K562 (cell line): ENCODE data around the gene FARP1. TPM values are rescaled to one million over a fixed set of nuclear protein-coding genes. Genes with fewer than 3 reads are reported as not detected.

Experiments
- ATAC-seq: fragments of 200-7000 bp; cut with Tn5 transposase; 3 replicates; pipeline ENCODE4 v1.9.1; 2020; ENCODE audit warnings: moderate library complexity
- BruUV-seq: library from RNA; stranded (reverse); fragments of 400-500 nt; replicated peaks from 2 replicates; lab custom pipeline; 2021; lab: Mats Ljungman, UMichigan
- CTCF ChIA-PET: fragments of 300-600 bp; formaldehyde crosslinking; extraction: SDS; loops from one replicate; lab custom pipeline; 2021; ENCODE audit warnings: low intra/inter-chr PET ratio; lab: Yijun Ruan, JAX
- POLR2A ChIA-PET: fragments of 300-600, 350-650 bp; sonication (Branson Sonifier 250); formaldehyde crosslinking; extraction: SDS; loops from one replicate; lab custom pipeline; 2021; ENCODE audit warnings: antibody characterized with exemption, inconsistent platforms; lab: Yijun Ruan, JAX
- DNase-seq, 4 experiments: peaks; one replicate each; pipeline versions ENCODE4 v3.0.0 to v3.0.0-alpha.2; 2011 to 2018; ENCODE audit warnings: low spot score in 3 of 4, mixed read lengths in 3 of 4; ENCODE audit errors: extremely low read depth in 1 of 4
- FAIRE-seq: peaks from 2 replicates; lab custom pipeline; 2011; peaks lifted over from hg19 to GRCh38; lab: Jason Lieb, UNC
- H2AFZ ChIP-seq: 2 replicates; pipeline ENCODE4 v1.6.0; 2011; ENCODE audit warnings: low read depth, low read length, control low read depth, inconsistent platforms
- H3K27ac ChIP-seq: fragments of 200-600 bp; 3 replicates; pipeline ENCODE4 v1.8.0; 2011; ENCODE audit warnings: low read depth, mild to moderate bottlenecking, control low read depth, inconsistent platforms, low read length, moderate library complexity, mixed read lengths; ENCODE audit errors: extremely low read depth
- H3K27me3 ChIP-seq, 2 experiments: fragments of 300-600 bp in 1 of 2; 2 replicates in 1 of 2; 3 replicates in 1 of 2; pipeline versions ENCODE4 v1.6.0 to v1.8.0; 2011; ENCODE audit warnings: inconsistent platforms in 2 of 2, low read length in 2 of 2, mild to moderate bottlenecking in 1 of 2, mixed read lengths in 1 of 2, moderate library complexity in 1 of 2; ENCODE audit not compliant: control insufficient read depth in 2 of 2, insufficient read depth in 2 of 2
- H3K36me3 ChIP-seq: fragments of 300-600 bp; 3 replicates; pipeline ENCODE4 v1.8.0; 2011; ENCODE audit warnings: mild to moderate bottlenecking, low read length, inconsistent platforms; ENCODE audit not compliant: control insufficient read depth, insufficient read depth
- H3K4me1 ChIP-seq, 2 experiments: fragments of 200-600 bp in 1 of 2; replicated peaks in 1 of 2; 2 replicates in 1 of 2; 3 replicates in 1 of 2; pipeline versions ENCODE4 v1.5.1 to v1.8.0; 2011; ENCODE audit warnings: inconsistent platforms in 2 of 2, low read length in 2 of 2, mild to moderate bottlenecking in 1 of 2, mixed read lengths in 1 of 2, moderate library complexity in 1 of 2; ENCODE audit not compliant: control insufficient read depth in 2 of 2, insufficient read depth in 2 of 2
- H3K4me2 ChIP-seq: 2 replicates; pipeline ENCODE4 v1.6.1; 2011; ENCODE audit warnings: low read length, control low read depth, inconsistent platforms, mixed read lengths; ENCODE audit not compliant: insufficient read depth
- H3K4me3 ChIP-seq: fragments of 200-600 bp; sonication (generic), shearing (Covaris generic); 2 replicates; pipeline ENCODE4 v1.5.1; 2016; ENCODE audit warnings: control low read depth, inconsistent platforms
- H3K79me2 ChIP-seq: fragments of 200-600 bp; 3 replicates; pipeline ENCODE4 v1.8.0; 2011; ENCODE audit warnings: low read length, inconsistent platforms; ENCODE audit not compliant: control insufficient read depth, insufficient read depth
- H3K9ac ChIP-seq, 2 experiments: 2 replicates each; pipeline versions ENCODE4 v1.6.0 to v1.6.1; 2011; ENCODE audit warnings: low read depth in 2 of 2, low read length in 2 of 2, control low read depth in 1 of 2, inconsistent platforms in 1 of 2, mild to moderate bottlenecking in 1 of 2, mixed read lengths in 1 of 2; ENCODE audit not compliant: insufficient read depth in 1 of 2
- H3K9me1 ChIP-seq: one replicate; pipeline ENCODE4 v1.6.0; 2011; ENCODE audit warnings: inconsistent platforms, mild to moderate bottlenecking, low read length, moderate library complexity; ENCODE audit not compliant: control insufficient read depth, insufficient read depth
- H3K9me3 ChIP-seq: replicated peaks from 2 replicates; pipeline ENCODE4 v1.5.1; 2011; ENCODE audit warnings: low read depth, low read length, inconsistent platforms; ENCODE audit not compliant: control insufficient read depth, insufficient read depth
- H4K20me1 ChIP-seq: replicated peaks from 2 replicates; pipeline ENCODE4 v1.6.1; 2011; ENCODE audit warnings: low read length, inconsistent platforms, mixed read lengths; ENCODE audit not compliant: control insufficient read depth, insufficient read depth
- ARID2 ChIP-seq: fragments of 450-650 bp; IDR thresholded peaks from 2 replicates; pipeline ENCODE4 v1.6.1; 2017; ENCODE audit warnings: antibody characterized with exemption, mild to moderate bottlenecking
- CEBPG ChIP-seq, 3 experiments: fragments of 200-800 bp in 1 of 3; sonication (Bioruptor generic) in 1 of 3; sonication (generic) in 1 of 3; formaldehyde crosslinking in 1 of 3; IDR thresholded peaks in 2 of 3; conservative IDR thresholded peaks in 1 of 3; 2 replicates each; pipeline versions ENCODE4 v1.6.1 to v1.8.0; 2016 to 2022; ENCODE audit warnings: missing compliant biosample characterization in 2 of 3, missing genetic modification characterization in 2 of 3, mild to moderate bottlenecking in 1 of 3, missing genetic modification reagents in 1 of 3
- DACH1 ChIP-seq: fragments of 450-650 bp; IDR thresholded peaks from 2 replicates; pipeline ENCODE4 v1.6.1; 2018; ENCODE audit not compliant: partially characterized antibody
- DPF2 ChIP-seq: fragments of 450-650 bp; IDR thresholded peaks from 2 replicates; pipeline ENCODE4 v1.6.1; 2016
- FOXJ2 ChIP-seq: fragments of 200-800 bp; sonication (Bioruptor generic); IDR thresholded peaks from 2 replicates; pipeline ENCODE4 v1.6.1; 2016; ENCODE audit warnings: missing genetic modification characterization, missing compliant biosample characterization
- HDAC3 ChIP-seq: fragments of 450-650 bp; IDR thresholded peaks from 2 replicates; pipeline ENCODE4 v1.6.1; 2018; ENCODE audit warnings: borderline replicate concordance, mild to moderate bottlenecking, moderate library complexity; ENCODE audit not compliant: partially characterized antibody
- KAT7 ChIP-seq: sonication (generic); formaldehyde crosslinking; IDR thresholded peaks from 2 replicates; pipeline ENCODE4 v1.8.0; 2022; ENCODE audit warnings: missing genetic modification reagents, mild to moderate bottlenecking, borderline replicate concordance
- NCOA2 ChIP-seq, 2 experiments: fragments of 450-650 bp; IDR thresholded peaks; 2 replicates each; pipeline ENCODE4 v1.6.1; 2018; ENCODE audit warnings: mild to moderate bottlenecking in 2 of 2, moderate library complexity in 1 of 2; ENCODE audit not compliant: partially characterized antibody in 2 of 2
- NCOR1 ChIP-seq: fragments of 450-650 bp; IDR thresholded peaks from 2 replicates; pipeline ENCODE4 v1.6.1; 2016; ENCODE audit warnings: mild to moderate bottlenecking, moderate library complexity
- NEUROD1 ChIP-seq: fragments of 150-350 bp; IDR thresholded peaks from 2 replicates; pipeline ENCODE4 v1.6.1; 2014; ENCODE audit warnings: borderline replicate concordance, low read length, low read depth; ENCODE audit not compliant: partially characterized antibody
- NR1H2 ChIP-seq: sonication (generic); formaldehyde crosslinking; IDR thresholded peaks from 2 replicates; pipeline ENCODE4 v1.4.0; 2020; ENCODE audit warnings: mild to moderate bottlenecking, missing genetic modification reagents
- SIRT6 ChIP-seq: IDR thresholded peaks from one replicate; pipeline ENCODE4 v1.6.1; 2012; ENCODE audit warnings: low read depth, mild to moderate bottlenecking, control low read depth, inconsistent platforms, low read length, moderate library complexity
- TCF3 ChIP-seq: sonication (generic); formaldehyde crosslinking; IDR thresholded peaks from 2 replicates; pipeline ENCODE4 v1.4.0; 2020; ENCODE audit warnings: mild to moderate bottlenecking, missing genetic modification reagents
- ZNF436 ChIP-seq: fragments of 250-450, 450-650 bp; sonication (Bioruptor Pico); formaldehyde crosslinking; IDR thresholded peaks from 2 replicates; pipeline ENCODE4 v1.7.0; 2020; ENCODE audit warnings: mild to moderate bottlenecking
- ZNF507 ChIP-seq: conservative IDR thresholded peaks from 2 replicates; pipeline ENCODE4 v1.6.1; 2017; ENCODE audit warnings: missing genetic modification characterization, missing compliant biosample characterization
- WGBS: fragments of 100-300 bp; shearing (Covaris generic); methylation state at CpG from one replicate; pipeline ENCODE4 v1.1.6; 2016; ENCODE audit warnings: low coverage, mixed read lengths; ENCODE audit not compliant: insufficient coverage; ENCODE audit errors: missing lambda C conversion rate; 5-methylcytosine and 5-hydroxymethylcytosine counted together
- in situ Hi-C: fragments of 300-500 bp; cut with MboI; formaldehyde crosslinking; loops from 4 replicates; pipeline ENCODE4 v1.15.0; 2018; ENCODE audit warnings: inconsistent platforms, mixed read lengths
- intact Hi-C: fragments of 100-400 bp; cut with micrococcal nuclease; formaldehyde crosslinking; loops from 2 replicates; pipeline ENCODE4 v1.14.2; 2022
- polyA plus RNA-seq, 8 experiments: library from polyadenylated mRNA; depleted of rRNA in 4 of 8; stranded (reverse) in 5 of 8; unstranded in 3 of 8; fragments of >200 nt; fragmentation: Nextera tagmentation in 2 of 8; fragmentation: Illumina TruSeq in 1 of 8; extraction: Ambion mirVana in 2 of 8; extraction: Trizol in 1 of 8; gene quantifications; 2 replicates each; pipeline versions ENCODE4 v1.2.1 to v1.2.3, GENCODE V29; 2011 to 2014; ENCODE audit warnings: inconsistent platforms in 1 of 8, missing spikeins in 1 of 8
- total RNA-seq, 7 experiments: library from RNA; depleted of rRNA in 6 of 7; stranded (reverse); fragments of >200 nt in 6 of 7; fragmentation: Illumina TruSeq in 2 of 7; extraction: Trizol in 2 of 7; gene quantifications; 2 replicates each; pipeline versions ENCODE4 v1.2.1 to v1.2.3, GENCODE V29; 2011 to 2021; ENCODE audit warnings: low replicate concordance in 1 of 7
- TF ChIP-seq, protein P1 (sequence below): sonication (generic); formaldehyde crosslinking; IDR thresholded peaks from 2 replicates; pipeline ENCODE4 v1.8.1; 2023; ENCODE audit warnings: mild to moderate bottlenecking, missing genetic modification reagents
- TF ChIP-seq, protein P2 (sequence below): fragments of 450-650 bp; conservative IDR thresholded peaks from 2 replicates; pipeline ENCODE4 v1.6.1; 2016; ENCODE audit warnings: missing genetic modification characterization, low read depth, mild to moderate bottlenecking, missing compliant biosample characterization, moderate library complexity
- TF ChIP-seq, protein P3 (sequence below): sonication (generic); IDR thresholded peaks from 2 replicates; pipeline ENCODE4 v1.6.1; 2016

Gene FARP1
- total and polyA plus RNA-seq, 9 of the 15 experiments (the other 6 are each of a cell fraction or from before 2014, with no cell fraction given) = 0.03 to 0.29 (median 0.05) TPM; not detected in 3

DNA sequence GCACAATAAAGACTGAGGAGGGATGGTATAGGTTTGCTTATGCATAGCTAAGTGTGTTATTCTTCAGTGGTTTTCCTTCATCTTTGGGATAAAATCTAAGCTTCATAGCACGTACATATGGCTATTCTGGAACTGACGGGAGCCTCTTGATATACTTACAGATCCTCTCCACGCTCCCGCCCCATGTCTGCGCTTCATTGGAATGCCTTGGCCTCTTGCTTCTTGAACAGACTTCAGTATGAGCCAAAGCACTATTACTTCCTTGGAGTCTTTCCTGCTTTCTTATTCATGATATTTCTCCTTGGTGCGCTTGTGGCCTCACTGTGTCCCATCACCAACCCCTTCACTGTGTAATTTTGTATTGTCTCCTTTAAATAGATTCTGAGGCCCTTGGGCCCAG lies 145.3 kb downstream of the FARP1 start (continued):
- TF ChIP-seq ZNF507 (tag) = no peak
- no peak for TF ChIP-seq ZNF436
- TF ChIP-seq NEUROD1 = no peak
- TF ChIP-seq NCOA2 (IDR thresholded peaks at IDR 0.05; ENCODE audit: partially characterized antibody in 2 of 2) = no peak
- no peak for TF ChIP-seq NR1H2
- no peak for TF ChIP-seq TCF3 (CRISPR knock-in tag)
- no peak for TF ChIP-seq NCOR1
- TF ChIP-seq, protein P1, sequence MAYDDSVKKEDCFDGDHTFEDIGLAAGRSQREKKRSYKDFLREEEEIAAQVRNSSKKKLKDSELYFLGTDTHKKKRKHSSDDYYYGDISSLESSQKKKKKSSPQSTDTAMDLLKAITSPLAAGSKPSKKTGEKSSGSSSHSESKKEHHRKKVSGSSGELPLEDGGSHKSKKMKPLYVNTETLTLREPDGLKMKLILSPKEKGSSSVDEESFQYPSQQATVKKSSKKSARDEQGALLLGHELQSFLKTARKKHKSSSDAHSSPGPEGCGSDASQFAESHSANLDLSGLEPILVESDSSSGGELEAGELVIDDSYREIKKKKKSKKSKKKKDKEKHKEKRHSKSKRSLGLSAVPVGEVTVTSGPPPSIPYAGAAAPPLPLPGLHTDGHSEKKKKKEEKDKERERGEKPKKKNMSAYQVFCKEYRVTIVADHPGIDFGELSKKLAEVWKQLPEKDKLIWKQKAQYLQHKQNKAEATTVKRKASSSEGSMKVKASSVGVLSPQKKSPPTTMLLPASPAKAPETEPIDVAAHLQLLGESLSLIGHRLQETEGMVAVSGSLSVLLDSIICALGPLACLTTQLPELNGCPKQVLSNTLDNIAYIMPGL (CRISPR knock-in tag) = no peak
- TF ChIP-seq DPF2 = no peak
- TF ChIP-seq FOXJ2 (tag) = no peak
- no peak for TF ChIP-seq DACH1
- TF ChIP-seq, all 486 proteins: peak for 0

DNA sequence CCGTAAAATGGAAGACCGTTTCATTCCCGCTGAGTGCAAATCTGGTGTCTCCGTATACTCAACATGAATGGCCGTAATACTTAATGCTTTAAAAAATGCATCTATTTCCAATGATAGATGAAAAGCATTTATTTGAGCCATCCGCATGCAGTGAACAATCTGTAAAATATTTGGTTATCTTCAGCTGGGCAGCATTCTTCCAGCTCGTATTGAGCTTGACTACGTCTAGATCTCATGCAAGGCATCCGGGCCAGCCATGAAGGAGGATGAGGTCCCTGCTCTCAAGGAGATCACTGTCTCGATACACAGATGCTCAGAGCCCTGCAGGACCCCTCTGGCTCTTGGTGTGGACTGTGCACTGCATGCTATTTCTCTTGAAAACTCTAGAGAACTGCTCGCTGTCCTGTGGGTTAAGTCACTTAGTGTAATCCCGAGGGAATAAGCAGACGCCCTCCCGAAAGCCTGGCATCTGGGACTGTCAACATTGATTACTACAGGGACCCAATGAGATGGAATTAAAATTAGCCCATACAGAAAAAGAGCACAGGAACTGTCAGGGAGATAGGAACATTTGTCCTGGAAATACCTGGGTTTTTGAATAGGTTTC lies 146.5 kb downstream of the FARP1 start:
- Histone ChIP-seq H3K27me3 (peaks cover 3 to 10% of the 10 kb centered on the region in 2 experiments; a peak in 3 of 5 replicates), H3K4me2 (no peak overlapping the region), H3K27ac (no peak overlapping the region), H4K20me1 (no peaks in the 10 kb centered on the region), H3K4me1 (no peaks in the 10 kb centered on the region), H3K9me3 (no peaks in the 10 kb centered on the region), H3K36me3 (no peaks in the 10 kb centered on the region), H3K9me1 (no peaks in the 10 kb centered on the region), H2AFZ (no peak overlapping the region), H3K79me2 (no peaks in the 10 kb centered on the region), H3K9ac (no peak overlapping the region), H3K4me3 (no peak overlapping the region)
- CTCF ChIA-PET = no interaction called here
- ATAC-seq = no peak
- intact Hi-C loops (no loop called here), in situ Hi-C loops (no loop called here)
- TF ChIP-seq HDAC3 (no peak), ARID2 (no peak), SIRT6 (no peak), CEBPG (CRISPR knock-in tag; IDR thresholded peaks at IDR 0.05) (no peak), CEBPG (tag; conservative IDR thresholded peaks at IDR 0.05 in 1 of 2, IDR thresholded peaks at IDR 0.05 in 1 of 2) (no peak), KAT7 (CRISPR knock-in tag) (no peak)
- TF ChIP-seq, protein P2, sequence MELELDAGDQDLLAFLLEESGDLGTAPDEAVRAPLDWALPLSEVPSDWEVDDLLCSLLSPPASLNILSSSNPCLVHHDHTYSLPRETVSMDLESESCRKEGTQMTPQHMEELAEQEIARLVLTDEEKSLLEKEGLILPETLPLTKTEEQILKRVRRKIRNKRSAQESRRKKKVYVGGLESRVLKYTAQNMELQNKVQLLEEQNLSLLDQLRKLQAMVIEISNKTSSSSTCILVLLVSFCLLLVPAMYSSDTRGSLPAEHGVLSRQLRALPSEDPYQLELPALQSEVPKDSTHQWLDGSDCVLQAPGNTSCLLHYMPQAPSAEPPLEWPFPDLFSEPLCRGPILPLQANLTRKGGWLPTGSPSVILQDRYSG (tag) = no peak
- TF ChIP-seq, protein P3, sequence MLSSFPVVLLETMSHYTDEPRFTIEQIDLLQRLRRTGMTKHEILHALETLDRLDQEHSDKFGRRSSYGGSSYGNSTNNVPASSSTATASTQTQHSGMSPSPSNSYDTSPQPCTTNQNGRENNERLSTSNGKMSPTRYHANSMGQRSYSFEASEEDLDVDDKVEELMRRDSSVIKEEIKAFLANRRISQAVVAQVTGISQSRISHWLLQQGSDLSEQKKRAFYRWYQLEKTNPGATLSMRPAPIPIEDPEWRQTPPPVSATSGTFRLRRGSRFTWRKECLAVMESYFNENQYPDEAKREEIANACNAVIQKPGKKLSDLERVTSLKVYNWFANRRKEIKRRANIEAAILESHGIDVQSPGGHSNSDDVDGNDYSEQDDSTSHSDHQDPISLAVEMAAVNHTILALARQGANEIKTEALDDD = no peak
- POLR2A ChIA-PET = no interaction called here
- WGBS = 5% methylated on average over 14 of the region's 14 CpGs
- no TSS peak for BruUV-seq
- no peak for DNase-seq
- FAIRE-seq = no peak
